Keratinocyte (primary cell): ENCODE results near the gene ADGRG2.

Experiments used
- CTCF ChIP-seq, 3 experiments: IDR thresholded peaks in 1 of 3; conservative IDR thresholded peaks in 1 of 3; optimal IDR thresholded peaks in 1 of 3; 2 replicates in 2 of 3; 3 replicates in 1 of 3; pipeline versions ENCODE3 to v1.5.1; 2011; ENCODE audit warnings: low read length in 3 of 3, mild to moderate bottlenecking in 3 of 3, moderate library complexity in 2 of 3, control low read depth in 1 of 3, inconsistent platforms in 1 of 3; ENCODE audit not compliant: insufficient read depth in 2 of 3; ENCODE audit errors: extremely low read depth in 1 of 3
- EZH2 ChIP-seq: IDR thresholded peaks from one replicate; pipeline ENCODE4 v1.6.1; 2012; ENCODE audit warnings: inconsistent platforms, mild to moderate bottlenecking, low read length, moderate library complexity

GRCh38 chrX:18981124-18981807, 141.0 kb downstream of the ADGRG2 start:
- TF ChIP-seq CTCF (optimal IDR thresholded peaks at IDR 0.05 in 1 of 3, IDR thresholded peaks at IDR 0.05 in 1 of 3, conservative IDR thresholded peaks at IDR 0.05 in 1 of 3; ENCODE audit: extremely low read depth in 1 of 3, insufficient read depth in 2 of 3, low read length in 3 of 3) (no peak), EZH2 (no peak)
